ENCODE results near the gene IL7R. TPM values are rescaled to one million over a fixed set of nuclear protein-coding genes. Genes with fewer than 3 reads are reported as not detected.

The IL7R gene
- total RNA-seq, 1 donor from 2014 or later = 6.6 TPM

DNA sequence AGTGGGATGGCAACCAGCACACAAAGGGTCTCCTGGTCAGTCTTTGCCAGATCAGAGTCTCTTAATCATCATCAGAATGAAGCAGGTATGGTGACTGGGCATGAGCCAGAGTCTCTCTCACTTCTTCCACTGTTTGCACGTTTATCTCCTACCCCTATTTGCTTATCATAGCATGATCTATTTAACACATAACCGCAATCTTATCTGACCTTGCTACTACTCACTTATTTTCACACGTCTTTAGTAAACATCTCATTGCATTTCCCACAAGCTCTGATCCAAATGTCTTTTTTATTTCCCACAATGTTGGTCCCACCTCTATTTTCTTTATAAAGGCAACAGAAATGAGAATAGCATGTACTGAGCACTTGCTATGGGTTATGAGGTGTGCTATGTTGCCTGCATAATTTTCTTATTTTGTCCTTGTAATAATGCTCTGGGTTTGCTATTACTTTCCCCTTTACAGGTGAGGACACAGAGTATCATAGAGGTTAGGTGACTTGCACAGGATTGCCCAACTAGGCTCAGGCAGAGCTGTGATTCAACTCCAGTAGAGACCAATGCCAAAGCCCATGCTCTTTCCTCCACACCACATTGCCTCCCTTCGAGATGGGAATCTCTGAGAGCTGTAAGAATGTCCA lies 39.7 kb upstream of the IL7R start:
- Histone ChIP-seq H3K9me3 (no peaks in the 10 kb centered on the region), H3K4me1 (no peaks in the 10 kb centered on the region), H3K27ac (no peak overlapping the region), H3K36me3 (no peaks in the 10 kb centered on the region), H3K4me3 (no peak overlapping the region), H3K27me3 (no peaks in the 10 kb centered on the region)
- TF ChIP-seq, protein P1, sequence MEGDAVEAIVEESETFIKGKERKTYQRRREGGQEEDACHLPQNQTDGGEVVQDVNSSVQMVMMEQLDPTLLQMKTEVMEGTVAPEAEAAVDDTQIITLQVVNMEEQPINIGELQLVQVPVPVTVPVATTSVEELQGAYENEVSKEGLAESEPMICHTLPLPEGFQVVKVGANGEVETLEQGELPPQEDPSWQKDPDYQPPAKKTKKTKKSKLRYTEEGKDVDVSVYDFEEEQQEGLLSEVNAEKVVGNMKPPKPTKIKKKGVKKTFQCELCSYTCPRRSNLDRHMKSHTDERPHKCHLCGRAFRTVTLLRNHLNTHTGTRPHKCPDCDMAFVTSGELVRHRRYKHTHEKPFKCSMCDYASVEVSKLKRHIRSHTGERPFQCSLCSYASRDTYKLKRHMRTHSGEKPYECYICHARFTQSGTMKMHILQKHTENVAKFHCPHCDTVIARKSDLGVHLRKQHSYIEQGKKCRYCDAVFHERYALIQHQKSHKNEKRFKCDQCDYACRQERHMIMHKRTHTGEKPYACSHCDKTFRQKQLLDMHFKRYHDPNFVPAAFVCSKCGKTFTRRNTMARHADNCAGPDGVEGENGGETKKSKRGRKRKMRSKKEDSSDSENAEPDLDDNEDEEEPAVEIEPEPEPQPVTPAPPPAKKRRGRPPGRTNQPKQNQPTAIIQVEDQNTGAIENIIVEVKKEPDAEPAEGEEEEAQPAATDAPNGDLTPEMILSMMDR (IDR thresholded peaks at IDR 0.05) = no peak
- DNase-seq (ENCODE audit: low spot score in 2 of 2) = no peak
- intact Hi-C loops (cut with DNase I) = no loop called here

- H3K9me3 ChIP-seq = no peaks in the 10 kb centered on the region
- no peak overlapping the region for H3K4me3 ChIP-seq
- H3K27me3 ChIP-seq = no peaks in the 10 kb centered on the region
- DNase-seq (ENCODE audit: low spot score in 2 of 2) = no peak
- no peak overlapping the region for H3K27ac ChIP-seq
- TF ChIP-seq, protein P1 (IDR thresholded peaks at IDR 0.05) = no peak
- intact Hi-C loops (cut with DNase I) = no loop called here
- H3K4me1 ChIP-seq = no peaks in the 10 kb centered on the region
- no peaks in the 10 kb centered on the region for H3K36me3 ChIP-seq
Observed at GRCh38 chr5:35819026-35819425, 37.7 kb upstream of the IL7R start.

GRCh38 chr5:35819668-35820067 lies 37.0 kb upstream of the IL7R start:
- H3K27me3 ChIP-seq = no peaks in the 10 kb centered on the region
- H3K36me3 ChIP-seq = no peaks in the 10 kb centered on the region
- no peaks in the 10 kb centered on the region for H3K9me3 ChIP-seq
- no peak for DNase-seq (ENCODE audit: low spot score in 2 of 2)
- TF ChIP-seq, protein P1 (IDR thresholded peaks at IDR 0.05) = no peak
- intact Hi-C loops (cut with DNase I) = no loop called here
- H3K4me1 ChIP-seq = no peaks in the 10 kb centered on the region
- H3K4me3 ChIP-seq = no peak overlapping the region
- H3K27ac ChIP-seq = no peak overlapping the region

DNA sequence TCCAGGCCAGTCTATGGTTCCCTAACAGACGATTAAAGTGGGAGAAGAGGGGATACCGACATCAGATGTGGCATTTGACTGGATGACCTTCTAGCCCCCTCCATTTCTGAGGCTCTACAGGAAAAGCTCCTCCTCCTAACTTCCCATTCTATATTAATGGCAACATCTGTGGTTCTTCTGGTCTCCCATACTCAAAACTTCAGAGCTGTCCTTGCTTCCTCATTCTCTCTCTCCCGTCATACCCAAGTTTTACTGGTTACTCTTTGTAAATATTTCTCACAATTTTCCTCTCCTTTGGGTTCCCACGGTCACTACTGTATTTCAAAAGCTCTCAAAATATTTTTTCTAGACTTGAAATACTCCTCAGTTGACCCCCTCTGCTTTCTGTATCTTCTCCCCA lies 36.0 kb upstream of the IL7R start:
- no peaks in the 10 kb centered on the region for H3K4me1 ChIP-seq
- H3K36me3 ChIP-seq = no peaks in the 10 kb centered on the region
- H3K27me3 ChIP-seq = no peaks in the 10 kb centered on the region
- H3K27ac ChIP-seq = no peak overlapping the region
- TF ChIP-seq, protein P1 (IDR thresholded peaks at IDR 0.05) = no peak
- H3K4me3 ChIP-seq = no peak overlapping the region
- no peaks in the 10 kb centered on the region for H3K9me3 ChIP-seq
- intact Hi-C loops (cut with DNase I) = no loop called here
- DNase-seq (ENCODE audit: low spot score in 2 of 2) = no peak

- Histone ChIP-seq H3K4me1 (no peaks in the 10 kb centered on the region), H3K27me3 (no peaks in the 10 kb centered on the region), H3K9me3 (no peaks in the 10 kb centered on the region), H3K36me3 (no peaks in the 10 kb centered on the region), H3K27ac (no peak overlapping the region), H3K4me3 (no peak overlapping the region)
- TF ChIP-seq, protein P1 (IDR thresholded peaks at IDR 0.05) = no peak
- intact Hi-C loops (cut with DNase I) = no loop called here
- DNase-seq (ENCODE audit: low spot score in 2 of 2) = no peak
Observed at GRCh38 chr5:35821513-35821912, 35.2 kb upstream of the IL7R start.

- H3K27ac ChIP-seq = no peak overlapping the region
- TF ChIP-seq, protein P1 (IDR thresholded peaks at IDR 0.05) = no peak
- no peaks in the 10 kb centered on the region for H3K9me3 ChIP-seq
- H3K27me3 ChIP-seq = no peaks in the 10 kb centered on the region
- no peaks in the 10 kb centered on the region for H3K4me1 ChIP-seq
- no peaks in the 10 kb centered on the region for H3K36me3 ChIP-seq
- DNase-seq (ENCODE audit: low spot score in 2 of 2) = no peak
- H3K4me3 ChIP-seq = no peak overlapping the region
- intact Hi-C loops (cut with DNase I) = no loop called here
Observed at GRCh38 chr5:35822511-35822910, 34.2 kb upstream of the IL7R start.
